Panc1 (cell line): ENCODE results near the gene GPX3.

ENCODE experiments used
- CTCF ChIP-seq: fragments of 450-650 bp; IDR thresholded peaks from 2 replicates; pipeline ENCODE4 v1.5.1; 2017; ENCODE audit warnings: mild to moderate bottlenecking
- POLR2AphosphoS5 ChIP-seq: IDR thresholded peaks from 2 replicates; pipeline ENCODE4 v1.6.1; 2012; ENCODE audit warnings: mild to moderate bottlenecking, low read depth, low read length, moderate library complexity
- REST ChIP-seq, 2 experiments: IDR thresholded peaks; 2 replicates each; pipeline ENCODE4 v1.6.1; 2011 to 2012; ENCODE audit warnings: low read depth in 2 of 2, control low read depth in 1 of 2, low read length in 1 of 2, mild to moderate bottlenecking in 1 of 2, moderate library complexity in 1 of 2; ENCODE audit not compliant: insufficient read depth in 1 of 2
- SIN3A ChIP-seq: IDR thresholded peaks from 2 replicates; pipeline ENCODE4 v1.6.1; 2012; ENCODE audit warnings: low read depth, mild to moderate bottlenecking, low read length, moderate library complexity, borderline replicate concordance; ENCODE audit not compliant: insufficient read depth

GRCh38 chr5:151016700-151017099, 3.7 kb upstream of the GPX3 start:
- TF ChIP-seq CTCF (no peak), SIN3A (no peak), REST (IDR thresholded peaks at IDR 0.05; ENCODE audit: insufficient read depth in 1 of 2, low read depth in 2 of 2, low read length in 1 of 2) (no peak), POLR2AphosphoS5 (no peak)
